ENCODE results near the gene TMED1.

TMED1 gene

DNA sequence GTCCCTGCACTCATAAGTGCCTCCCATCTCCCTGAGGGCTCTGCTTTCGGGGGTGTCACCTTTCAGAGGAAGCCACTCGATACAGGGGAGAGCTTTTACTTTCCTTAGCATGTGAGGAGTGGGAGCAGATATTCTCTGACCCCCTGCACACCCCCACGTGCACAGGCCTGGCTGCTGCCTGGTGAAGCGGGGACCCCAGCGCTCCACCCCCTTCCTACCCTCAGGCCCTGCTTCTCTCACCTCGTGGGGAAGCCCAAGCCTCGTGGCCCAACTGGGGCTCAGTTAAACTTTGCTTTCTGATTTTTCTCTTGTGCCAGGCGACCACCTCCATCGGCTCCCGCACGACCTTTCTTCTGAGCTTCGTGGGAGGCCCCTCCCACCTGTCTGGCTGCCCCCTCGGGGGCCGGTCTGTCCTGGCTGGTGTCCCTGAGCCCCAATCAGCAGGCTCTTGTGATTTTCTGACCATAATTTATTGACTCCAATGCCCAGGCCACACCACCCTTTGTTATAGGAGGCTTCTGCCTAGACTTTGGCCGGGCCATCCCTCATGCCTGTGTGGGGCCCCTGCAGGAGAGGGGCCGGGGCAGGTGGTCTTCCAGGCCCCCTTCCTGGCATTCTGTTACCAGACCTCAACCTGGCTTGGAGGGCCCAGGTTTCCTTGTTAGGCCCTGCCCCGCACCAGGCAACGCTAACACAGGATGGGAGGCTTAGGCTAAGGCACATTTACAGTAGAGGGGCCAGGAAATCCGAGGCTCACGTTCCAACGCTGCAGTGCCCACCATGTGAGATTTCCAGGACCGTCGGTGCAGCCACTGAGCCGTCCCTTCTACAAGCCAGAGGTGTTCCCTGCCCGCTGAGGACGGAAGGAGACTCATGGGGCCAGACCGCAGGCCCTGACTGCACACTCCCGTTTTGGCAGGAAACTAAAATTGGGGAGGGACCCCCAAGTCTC lies 3.7 kb downstream of the TMED1 start:
- DNase-seq (ENCODE audit: low spot score) = no peak

GRCh38 chr19:10830931-10831779 lies 4.9 kb downstream of the TMED1 start:
- DNase-seq (ENCODE audit: low spot score) = no peak

- DNase-seq (ENCODE audit: low spot score) = no peak
Observed at GRCh38 chr19:10830370-10830769, 5.6 kb downstream of the TMED1 start.

- DNase-seq (ENCODE audit: low spot score) = no peak
Observed at GRCh38 chr19:10829967-10830366, 6.0 kb downstream of the TMED1 start.

DNA sequence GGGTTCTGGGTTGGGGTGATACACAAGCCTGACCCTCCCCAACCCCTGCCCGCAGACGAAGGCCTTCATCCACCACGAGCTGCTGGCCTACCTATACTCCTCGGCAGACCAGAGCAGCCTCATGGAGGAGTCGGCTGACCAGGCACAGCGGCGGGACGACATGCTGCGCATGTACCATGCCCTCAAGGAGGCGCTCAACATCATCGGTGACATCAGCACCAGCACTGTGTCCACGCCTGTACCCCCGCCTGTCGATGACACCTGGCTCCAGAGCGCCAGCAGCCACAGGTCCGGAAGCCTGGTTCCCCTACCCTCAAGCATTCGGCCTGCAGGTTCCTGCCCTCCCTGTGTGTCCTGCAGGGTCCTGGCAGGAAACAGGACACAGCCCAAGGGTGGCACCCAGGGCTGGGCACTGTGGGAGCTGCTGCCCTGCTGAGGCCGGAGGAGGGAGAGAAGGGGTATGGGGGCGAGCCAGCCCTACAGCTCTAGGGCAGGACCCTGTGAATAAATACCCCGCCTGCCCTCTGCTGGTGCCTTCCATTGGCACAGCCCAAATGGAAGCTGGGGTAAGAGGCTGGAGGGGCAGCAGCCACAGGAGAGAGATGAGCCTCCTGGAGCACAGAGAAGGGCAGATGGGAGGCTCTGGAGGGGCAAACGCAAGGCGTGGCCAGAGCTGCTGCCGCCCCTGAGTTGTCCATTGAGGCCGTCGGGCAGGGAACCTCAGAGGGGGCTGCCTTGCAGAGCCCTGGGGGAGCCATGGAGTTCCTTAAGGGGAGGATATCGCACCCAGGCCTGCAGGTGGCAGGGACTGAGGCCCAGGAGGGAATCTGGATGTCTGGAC lies 6.8 kb downstream of the TMED1 start:
- no peak for DNase-seq (ENCODE audit: low spot score)

DNA sequence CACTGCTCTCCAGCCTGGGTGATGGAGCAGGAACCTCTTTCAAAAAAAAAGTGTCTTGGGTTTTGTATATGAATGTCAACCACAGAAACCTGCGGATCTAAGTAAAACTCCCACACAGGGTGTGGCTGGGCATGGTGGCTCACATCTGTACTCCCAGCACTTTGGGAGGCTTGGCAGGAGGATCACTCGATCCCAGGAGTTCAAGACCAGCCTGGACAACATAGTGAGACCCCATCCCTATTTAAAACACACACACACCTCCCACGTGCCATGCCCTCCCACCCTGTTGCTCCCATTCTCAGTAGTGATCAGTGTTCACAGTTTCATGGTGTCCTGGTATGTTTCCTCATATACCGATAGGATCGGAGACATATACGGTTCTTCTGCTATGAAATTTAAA lies 9.2 kb downstream of the TMED1 start:
- no peak for DNase-seq (ENCODE audit: low spot score)

DNA sequence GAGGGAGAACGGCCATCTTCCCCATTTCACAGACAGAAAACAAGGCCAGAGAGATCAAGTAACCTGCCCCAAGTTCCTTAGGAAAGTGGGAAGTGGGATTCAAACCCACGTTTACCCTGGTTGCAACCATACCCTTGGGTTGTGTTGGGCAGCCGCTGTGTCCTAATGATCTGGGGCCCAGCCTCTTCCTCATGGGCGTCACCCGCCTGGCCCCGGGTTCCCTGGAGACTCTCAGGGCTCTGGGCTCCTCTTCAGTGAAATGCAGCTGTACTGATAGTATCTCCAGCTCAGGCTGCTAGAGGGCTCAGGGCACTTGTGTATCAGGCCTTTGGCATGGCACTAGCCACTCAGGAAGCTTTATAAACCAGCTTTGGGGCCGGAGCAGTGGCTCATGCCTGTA lies 9.8 kb downstream of the TMED1 start:
- DNase-seq (ENCODE audit: low spot score) = no peak

- DNase-seq (ENCODE audit: low spot score) = no peak
Observed at GRCh38 chr19:10823690-10824089, 12.3 kb downstream of the TMED1 start.

DNA sequence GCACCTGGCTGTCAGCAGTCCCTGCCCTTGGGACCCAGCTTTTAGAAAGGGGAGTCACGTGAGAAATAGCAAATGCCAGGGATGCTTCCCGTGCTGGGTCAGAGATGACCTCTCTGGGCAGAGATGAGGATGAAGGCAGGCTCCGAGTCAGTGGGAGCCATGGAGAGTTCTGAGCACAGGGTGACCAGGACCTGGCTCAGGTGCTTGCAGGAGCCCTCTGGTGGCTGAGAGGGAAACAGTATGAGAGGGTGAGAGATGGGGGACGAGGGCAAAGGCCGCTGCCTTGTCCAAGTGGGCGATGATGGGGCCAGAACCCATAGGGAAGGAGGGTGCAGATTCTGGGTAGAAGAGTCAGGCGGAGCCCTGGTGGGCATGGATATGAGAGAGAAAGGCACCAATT lies 15.8 kb downstream of the TMED1 start:
- no peak for DNase-seq (ENCODE audit: low spot score)

DNA sequence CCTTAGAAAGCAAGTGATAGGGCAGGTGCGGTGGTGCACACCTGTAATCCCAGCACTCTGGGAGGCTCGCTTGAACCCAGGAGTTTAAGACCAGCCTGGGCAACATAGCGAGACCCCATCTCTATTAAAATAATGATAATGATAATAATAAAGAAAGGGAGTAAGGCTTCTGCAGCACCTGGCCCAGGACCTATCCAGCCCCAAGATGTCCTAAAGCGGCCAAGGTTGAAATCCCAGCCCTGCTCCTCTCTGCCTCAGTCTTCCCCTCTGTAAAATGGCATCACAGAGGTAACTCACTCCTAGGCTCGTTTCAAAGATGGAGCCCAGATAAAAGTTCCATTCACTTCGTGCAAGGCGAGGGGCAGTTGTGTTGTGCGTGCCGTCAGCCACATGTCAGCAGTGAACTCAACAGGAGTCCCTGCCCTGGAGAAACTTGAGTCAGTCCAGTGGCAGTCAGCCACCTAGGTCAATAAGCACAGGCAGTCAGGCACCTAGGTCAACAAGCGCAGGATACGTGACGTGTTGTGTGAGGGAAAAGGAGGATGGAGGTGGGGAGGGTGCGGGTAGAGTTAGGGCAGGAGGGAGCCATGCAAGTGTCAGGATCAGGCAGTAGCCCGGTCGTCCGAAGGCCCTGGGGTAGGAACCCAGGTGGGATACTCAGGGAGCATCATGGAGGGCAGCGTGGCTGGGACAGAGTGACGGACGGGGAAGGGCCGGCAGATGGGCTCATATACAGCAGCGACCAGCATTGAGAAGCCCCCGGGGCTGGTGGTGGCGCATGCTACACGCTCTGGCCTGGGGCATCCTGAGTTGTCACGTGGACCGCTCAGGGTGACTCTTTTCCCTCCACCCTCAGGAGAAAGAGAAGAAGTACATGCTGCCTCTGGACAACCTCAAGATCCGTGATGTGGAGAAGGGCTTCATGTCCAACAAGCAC lies 16.6 kb downstream of the TMED1 start:
- no peak for DNase-seq (ENCODE audit: low spot score)

DNA sequence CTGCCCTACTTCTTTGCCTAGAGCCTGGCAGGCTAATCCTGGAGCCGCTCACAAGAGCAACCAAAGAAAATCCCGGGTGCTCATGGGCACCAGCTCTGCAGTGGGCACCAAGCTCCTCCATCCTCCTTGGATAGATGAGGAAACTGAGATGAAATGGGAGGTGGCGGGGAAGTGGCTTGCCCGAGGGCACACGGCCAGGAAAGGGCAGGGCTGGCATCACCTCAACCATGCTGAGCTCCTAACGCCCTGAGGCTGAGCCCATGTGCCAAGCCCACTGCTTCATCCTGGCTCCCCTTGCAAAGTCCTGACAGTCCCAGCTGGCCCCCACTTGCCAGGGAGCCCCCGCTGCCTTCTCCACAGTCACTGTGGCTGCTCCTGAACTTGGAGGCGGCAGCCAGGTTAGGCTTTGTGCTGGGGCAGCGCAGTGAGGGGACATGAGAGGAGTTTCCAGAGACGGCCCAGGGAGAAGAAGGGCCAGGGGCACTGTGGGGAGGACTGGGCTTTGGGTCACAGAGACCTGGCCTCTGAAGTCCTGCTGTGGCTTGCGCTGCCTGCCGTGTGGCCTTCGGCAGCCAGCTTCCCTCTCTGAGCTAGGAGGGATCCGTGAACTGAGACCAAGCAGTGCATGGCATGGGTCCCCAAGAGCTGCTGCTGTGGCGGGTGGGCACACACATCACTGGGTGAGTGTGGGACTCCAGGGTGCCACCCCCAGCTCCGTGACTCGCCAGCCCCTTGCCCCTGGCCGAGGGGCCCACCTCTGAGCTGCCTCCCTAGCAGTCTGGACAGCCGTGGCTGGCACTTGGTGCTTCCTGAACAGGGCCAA lies 17.5 kb downstream of the TMED1 start:
- no peak for DNase-seq (ENCODE audit: low spot score)

GRCh38 chr19:10817291-10818038 lies 18.5 kb downstream of the TMED1 start:
- DNase-seq (ENCODE audit: low spot score) = no peak

DNA sequence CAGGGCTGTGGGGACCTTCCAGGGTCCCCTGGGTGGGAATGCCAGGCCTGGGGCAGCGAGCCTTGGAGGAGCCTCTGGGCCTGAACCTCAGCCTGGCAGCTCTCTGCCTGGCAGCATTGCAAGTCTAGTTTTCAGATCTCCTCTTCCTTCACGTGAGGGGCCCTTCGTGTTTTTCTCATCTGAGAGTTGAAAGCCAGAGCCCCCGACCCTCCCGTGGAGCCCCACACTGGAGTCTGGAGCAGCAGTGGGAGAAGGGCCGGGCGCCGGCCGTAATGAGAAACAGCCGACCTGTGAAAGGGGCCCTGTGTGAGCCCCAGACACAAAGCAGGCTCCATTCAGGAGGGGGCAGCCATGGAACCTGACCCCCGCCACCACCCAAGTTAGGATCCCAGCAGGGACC lies 19.3 kb downstream of the TMED1 start:
- DNase-seq (ENCODE audit: low spot score) = no peak

GRCh38 chr19:10815969-10816644 lies 19.9 kb downstream of the TMED1 start:
- no peak for DNase-seq (ENCODE audit: low spot score)

DNA sequence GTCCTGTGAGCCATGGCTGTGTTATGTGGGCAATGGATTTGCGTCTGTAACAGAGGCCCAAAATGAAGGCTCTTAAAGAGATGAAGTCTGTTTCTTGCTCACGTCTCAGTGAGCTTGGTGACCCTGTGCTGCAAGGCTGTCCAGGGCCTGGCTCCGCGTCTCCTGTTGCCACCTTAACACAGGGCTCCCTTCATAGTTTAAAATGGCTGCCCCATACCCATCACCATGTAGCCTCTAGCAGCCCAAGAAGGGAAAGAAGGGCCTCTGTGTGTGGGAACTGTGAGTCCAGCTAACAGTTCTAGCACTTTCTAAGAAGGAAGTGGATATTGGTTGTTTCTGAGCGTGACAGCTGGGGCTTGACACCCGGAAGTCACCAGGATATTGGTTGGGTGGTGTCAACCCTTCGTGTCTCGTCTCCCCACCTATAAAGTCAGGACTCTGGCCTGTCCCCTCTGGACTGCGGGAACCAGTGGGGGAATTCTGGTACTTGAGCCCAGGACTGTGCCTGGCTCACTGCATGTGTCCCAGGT lies 20.9 kb downstream of the TMED1 start:
- no peak for DNase-seq (ENCODE audit: low spot score)

DNA sequence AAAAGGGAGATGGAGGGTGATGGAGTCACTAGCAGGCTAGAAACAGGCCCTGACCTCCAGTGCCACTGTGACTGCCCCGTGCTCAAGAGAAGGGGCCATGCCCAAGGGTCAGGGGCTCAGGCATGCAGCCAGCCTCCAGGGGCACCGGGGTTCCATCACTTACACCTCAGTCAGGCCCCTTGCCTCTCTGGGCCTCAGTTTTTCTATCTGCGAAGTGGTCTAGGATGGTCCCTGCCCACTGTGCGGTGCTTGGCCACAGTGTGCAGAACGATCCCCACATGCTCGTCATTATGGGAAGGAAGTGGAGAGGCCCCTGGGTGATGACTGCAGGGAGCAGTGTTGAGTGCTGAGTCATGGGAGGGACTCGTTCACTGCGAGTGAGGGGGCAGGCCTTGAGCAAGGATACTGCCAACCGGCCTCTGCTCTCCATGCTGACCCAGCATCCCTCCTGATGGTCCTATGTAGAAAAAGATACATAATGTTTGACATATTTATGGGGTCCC lies 23.1 kb downstream of the TMED1 start:
- peak; percentile 80 for DNase-seq (ENCODE audit: low spot score)

DNA sequence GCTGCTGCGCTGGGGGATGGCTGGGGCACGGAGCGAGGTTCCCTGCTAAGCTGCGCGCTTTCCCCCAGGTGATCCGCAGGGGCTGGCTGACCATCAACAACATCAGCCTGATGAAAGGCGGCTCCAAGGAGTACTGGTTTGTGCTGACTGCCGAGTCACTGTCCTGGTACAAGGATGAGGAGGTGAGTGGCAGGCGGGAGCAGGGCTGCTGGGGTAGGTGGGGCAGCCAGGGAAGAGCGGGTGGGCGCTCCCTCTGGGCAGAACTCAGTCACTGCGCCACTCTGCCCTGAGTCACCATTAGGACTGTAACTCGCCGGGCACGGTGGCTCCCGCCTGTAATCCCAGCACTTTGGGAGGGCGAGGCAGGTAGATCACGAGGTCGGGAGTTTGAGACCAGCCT lies 23.8 kb downstream of the TMED1 start:
- no peak for DNase-seq (ENCODE audit: low spot score)

DNA sequence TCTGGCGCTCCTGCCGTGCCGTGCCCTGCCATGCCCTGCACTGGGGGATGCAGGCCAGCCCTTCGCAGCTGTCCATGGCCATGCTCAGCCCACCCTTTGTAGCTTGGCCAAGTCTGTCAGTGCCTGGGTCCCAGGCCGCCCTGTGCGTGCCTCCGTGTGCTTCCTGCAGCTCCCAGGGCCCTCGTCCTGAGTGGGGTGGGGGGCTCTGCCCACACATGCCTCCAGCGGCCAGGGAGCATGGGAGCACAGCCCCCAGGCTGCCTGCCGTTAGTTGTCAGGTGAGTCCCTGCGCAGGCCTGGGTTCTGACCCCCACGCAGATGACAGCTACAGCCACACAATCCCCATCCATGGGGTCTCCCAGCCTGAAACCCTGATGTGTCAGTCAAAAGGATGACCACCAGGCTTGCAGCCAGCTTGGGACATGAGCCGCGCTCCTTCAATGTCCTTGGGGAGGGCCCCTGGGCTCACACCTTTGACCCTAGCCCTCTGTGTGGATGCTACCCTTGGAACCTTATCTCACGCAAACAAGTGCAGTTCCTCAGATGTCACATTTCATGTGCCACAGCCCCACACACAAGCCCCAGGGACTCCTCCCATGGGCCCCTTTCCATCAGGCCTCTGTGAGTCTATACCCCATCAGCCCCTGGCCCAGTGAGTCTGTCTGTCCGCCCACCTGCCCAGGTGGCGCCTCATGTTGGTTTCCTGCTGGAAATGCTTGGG lies 24.5 kb downstream of the TMED1 start:
- DNase-seq (ENCODE audit: low spot score) = no peak
